ENCODE data around the gene HAUS2.

Gene HAUS2

GRCh38 chr15:42611532-42611931, 62.9 kb downstream of the HAUS2 start:
- no peak for DNase-seq

GRCh38 chr15:42612367-42612912, 63.8 kb downstream of the HAUS2 start:
- DNase-seq: no peak

- DNase-seq: no peak
Observed at GRCh38 chr15:42616107-42616506, 67.5 kb downstream of the HAUS2 start.
